HepG2 (cell line): ENCODE data around the gene PRR14. TPM values are rescaled to one million over a fixed set of nuclear protein-coding genes. Genes with fewer than 3 reads are reported as not detected.

Experiments
- ATRX ChIP-seq: sonication (generic); formaldehyde crosslinking; IDR thresholded peaks from 2 replicates; pipeline ENCODE4 v1.4.0; 2020; ENCODE audit warnings: missing genetic modification reagents, borderline replicate concordance
- ETV5 ChIP-seq: IDR thresholded peaks from 2 replicates; pipeline ENCODE4 v1.6.1; 2018; ENCODE audit warnings: missing biosample characterization, missing genetic modification reagents, inconsistent platforms, borderline replicate concordance
- ONECUT2 ChIP-seq: sonication (generic); formaldehyde crosslinking; IDR thresholded peaks from 2 replicates; pipeline ENCODE4 v1.4.0; 2020; ENCODE audit warnings: missing genetic modification reagents
- SKI ChIP-seq: fragments of 450-650 bp; IDR thresholded peaks from one replicate; pipeline ENCODE4 v1.6.1; 2018; ENCODE audit warnings: mild to moderate bottlenecking; ENCODE audit not compliant: partially characterized antibody
- SMC3 ChIP-seq: IDR thresholded peaks from 2 replicates; pipeline ENCODE4 v1.6.1; 2011; ENCODE audit warnings: low read length, improper control_type of control experiment
- SP5 ChIP-seq: IDR thresholded peaks from 2 replicates; pipeline ENCODE4 v1.6.1; 2016; ENCODE audit warnings: low read depth, borderline replicate concordance
- SPEN ChIP-seq: sonication (generic); formaldehyde crosslinking; IDR thresholded peaks from 2 replicates; pipeline ENCODE4 v1.5.1; 2020; ENCODE audit warnings: low read depth, mild to moderate bottlenecking, missing genetic modification reagents
- ZNF282 ChIP-seq: fragments of 450-650 bp; IDR thresholded peaks from 2 replicates; pipeline ENCODE4 v1.6.1; 2018; ENCODE audit not compliant: partially characterized antibody
- ZNF451 ChIP-seq: sonication (generic); formaldehyde crosslinking; IDR thresholded peaks from 2 replicates; pipeline ENCODE4 v1.5.0; 2020; ENCODE audit warnings: mild to moderate bottlenecking, missing genetic modification reagents
- ZNF564 ChIP-seq: sonication (generic); formaldehyde crosslinking; IDR thresholded peaks from 2 replicates; pipeline ENCODE4 v1.8.1; 2023; ENCODE audit warnings: mild to moderate bottlenecking, missing genetic modification reagents
- ZNF572 ChIP-seq: sonication (generic); formaldehyde crosslinking; IDR thresholded peaks from 2 replicates; pipeline ENCODE4 v1.5.1; 2020; ENCODE audit warnings: mild to moderate bottlenecking, missing genetic modification reagents
- ZSCAN21 ChIP-seq: sonication (generic); formaldehyde crosslinking; IDR thresholded peaks from 2 replicates; pipeline ENCODE4 v1.8.0; 2022; ENCODE audit warnings: mild to moderate bottlenecking, missing genetic modification reagents, moderate library complexity, borderline replicate concordance
- polyA plus RNA-seq, 8 experiments: library from polyadenylated mRNA; depleted of rRNA in 3 of 8; stranded (reverse) in 7 of 8; unstranded in 1 of 8; fragments of >200 nt; fragmentation: Illumina TruSeq in 4 of 8; extraction: Trizol in 4 of 8; gene quantifications; 2 replicates each; pipeline versions ENCODE4 v1.2.1 to v1.2.3, GENCODE V29; 2011 to 2016; ENCODE audit warnings: low read depth in 4 of 8, missing spikeins in 1 of 8, mixed read lengths in 1 of 8; ENCODE audit not compliant: insufficient read depth in 1 of 8
- total RNA-seq, 5 experiments: library from RNA; depleted of rRNA; stranded (reverse); fragments of >200 nt; fragmentation: Illumina TruSeq; extraction: Trizol; gene quantifications; 2 replicates each; pipeline ENCODE4 v1.2.3, GENCODE V29; 2016; ENCODE audit warnings: low read depth in 1 of 5
- TF ChIP-seq, protein P1 (sequence below): sonication (generic); formaldehyde crosslinking; conservative IDR thresholded peaks from 2 replicates; pipeline ENCODE4 v1.4.0; 2020; ENCODE audit warnings: missing genetic modification reagents
- TF ChIP-seq, protein P2 (sequence below): sonication (generic); formaldehyde crosslinking; IDR thresholded peaks from 2 replicates; pipeline ENCODE4 v1.4.0; 2020; ENCODE audit warnings: mild to moderate bottlenecking, missing genetic modification reagents
- TF ChIP-seq, protein P3 (sequence below): sonication (generic); formaldehyde crosslinking; IDR thresholded peaks from 2 replicates; pipeline ENCODE4 v1.4.0; 2020; ENCODE audit warnings: mild to moderate bottlenecking, missing genetic modification reagents
- TF ChIP-seq, protein P4 (sequence below): sonication (generic); formaldehyde crosslinking; IDR thresholded peaks from 2 replicates; pipeline ENCODE4 v1.4.0; 2020; ENCODE audit warnings: missing genetic modification reagents, borderline replicate concordance

PRR14 gene
- total and polyA plus RNA-seq, 2 of the 13 experiments (the other 11 are each of a cell fraction or from before 2014, with no cell fraction given), result 8.4 to 11.0 TPM

DNA sequence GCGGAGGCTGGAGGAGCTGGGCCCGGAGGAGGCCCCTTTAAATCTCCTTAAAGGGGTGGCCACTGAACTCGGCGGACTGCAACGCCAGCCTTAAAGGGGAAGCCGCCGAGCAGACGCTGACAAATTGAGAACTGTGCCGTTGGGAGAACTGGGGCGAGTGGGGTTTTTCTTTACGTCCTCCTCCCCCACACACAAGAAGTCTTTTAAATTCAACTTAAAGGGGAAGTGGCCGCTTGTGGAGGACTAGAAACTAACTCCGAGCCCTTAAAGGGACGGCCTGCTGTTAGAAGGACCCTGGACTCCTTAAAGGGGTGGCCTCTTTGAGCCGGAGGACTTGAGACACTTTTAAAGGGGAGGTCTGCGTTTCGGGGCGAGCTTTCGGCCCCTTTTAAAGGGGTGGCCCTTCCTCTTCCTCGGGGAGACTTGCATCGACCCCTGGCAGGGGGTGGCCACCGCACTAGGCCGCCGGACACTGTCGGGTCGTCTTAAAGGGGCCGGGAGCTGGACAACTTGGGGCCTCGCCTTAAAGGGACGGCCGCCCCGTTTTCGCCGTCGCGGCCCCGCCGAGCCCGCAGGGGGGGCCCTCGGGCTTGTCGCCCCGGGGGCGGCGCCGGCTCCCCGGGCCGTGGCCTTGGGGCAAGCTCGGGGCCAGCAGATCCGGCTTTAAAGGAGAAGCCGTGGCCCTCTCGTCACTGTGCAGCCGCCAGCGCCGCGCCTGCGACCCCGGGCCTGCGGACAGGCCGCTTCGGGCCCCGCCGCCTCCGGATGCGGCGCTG, 8.2 kb downstream of the PRR14 start (continued):
- TF ChIP-seq, protein P1, sequence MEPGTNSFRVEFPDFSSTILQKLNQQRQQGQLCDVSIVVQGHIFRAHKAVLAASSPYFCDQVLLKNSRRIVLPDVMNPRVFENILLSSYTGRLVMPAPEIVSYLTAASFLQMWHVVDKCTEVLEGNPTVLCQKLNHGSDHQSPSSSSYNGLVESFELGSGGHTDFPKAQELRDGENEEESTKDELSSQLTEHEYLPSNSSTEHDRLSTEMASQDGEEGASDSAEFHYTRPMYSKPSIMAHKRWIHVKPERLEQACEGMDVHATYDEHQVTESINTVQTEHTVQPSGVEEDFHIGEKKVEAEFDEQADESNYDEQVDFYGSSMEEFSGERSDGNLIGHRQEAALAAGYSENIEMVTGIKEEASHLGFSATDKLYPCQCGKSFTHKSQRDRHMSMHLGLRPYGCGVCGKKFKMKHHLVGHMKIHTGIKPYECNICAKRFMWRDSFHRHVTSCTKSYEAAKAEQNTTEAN (CRISPR knock-in tag), result no peak; the same call in 1 of the 2 replicates
- no peak for TF ChIP-seq ZNF572
- 0 out of 2 replicates have a peak, but pooled peaks have one; percentile 9 for TF ChIP-seq SP5 (CRISPR knock-in tag)
- TF ChIP-seq SKI, result peak; percentile 61
- TF ChIP-seq SPEN (CRISPR knock-in tag), result no peak; the same call in 1 of the 2 replicates
- no peak for TF ChIP-seq ZSCAN21
- TF ChIP-seq ONECUT2 (CRISPR knock-in tag), result 0 out of 2 replicates have a peak, but pooled peaks have one; percentile 42
- no peak for TF ChIP-seq ETV5
- TF ChIP-seq ZNF282, result no peak
- no peak for TF ChIP-seq ZNF564 (CRISPR knock-in tag)
- TF ChIP-seq ZNF451, result no peak
- TF ChIP-seq, protein P2, sequence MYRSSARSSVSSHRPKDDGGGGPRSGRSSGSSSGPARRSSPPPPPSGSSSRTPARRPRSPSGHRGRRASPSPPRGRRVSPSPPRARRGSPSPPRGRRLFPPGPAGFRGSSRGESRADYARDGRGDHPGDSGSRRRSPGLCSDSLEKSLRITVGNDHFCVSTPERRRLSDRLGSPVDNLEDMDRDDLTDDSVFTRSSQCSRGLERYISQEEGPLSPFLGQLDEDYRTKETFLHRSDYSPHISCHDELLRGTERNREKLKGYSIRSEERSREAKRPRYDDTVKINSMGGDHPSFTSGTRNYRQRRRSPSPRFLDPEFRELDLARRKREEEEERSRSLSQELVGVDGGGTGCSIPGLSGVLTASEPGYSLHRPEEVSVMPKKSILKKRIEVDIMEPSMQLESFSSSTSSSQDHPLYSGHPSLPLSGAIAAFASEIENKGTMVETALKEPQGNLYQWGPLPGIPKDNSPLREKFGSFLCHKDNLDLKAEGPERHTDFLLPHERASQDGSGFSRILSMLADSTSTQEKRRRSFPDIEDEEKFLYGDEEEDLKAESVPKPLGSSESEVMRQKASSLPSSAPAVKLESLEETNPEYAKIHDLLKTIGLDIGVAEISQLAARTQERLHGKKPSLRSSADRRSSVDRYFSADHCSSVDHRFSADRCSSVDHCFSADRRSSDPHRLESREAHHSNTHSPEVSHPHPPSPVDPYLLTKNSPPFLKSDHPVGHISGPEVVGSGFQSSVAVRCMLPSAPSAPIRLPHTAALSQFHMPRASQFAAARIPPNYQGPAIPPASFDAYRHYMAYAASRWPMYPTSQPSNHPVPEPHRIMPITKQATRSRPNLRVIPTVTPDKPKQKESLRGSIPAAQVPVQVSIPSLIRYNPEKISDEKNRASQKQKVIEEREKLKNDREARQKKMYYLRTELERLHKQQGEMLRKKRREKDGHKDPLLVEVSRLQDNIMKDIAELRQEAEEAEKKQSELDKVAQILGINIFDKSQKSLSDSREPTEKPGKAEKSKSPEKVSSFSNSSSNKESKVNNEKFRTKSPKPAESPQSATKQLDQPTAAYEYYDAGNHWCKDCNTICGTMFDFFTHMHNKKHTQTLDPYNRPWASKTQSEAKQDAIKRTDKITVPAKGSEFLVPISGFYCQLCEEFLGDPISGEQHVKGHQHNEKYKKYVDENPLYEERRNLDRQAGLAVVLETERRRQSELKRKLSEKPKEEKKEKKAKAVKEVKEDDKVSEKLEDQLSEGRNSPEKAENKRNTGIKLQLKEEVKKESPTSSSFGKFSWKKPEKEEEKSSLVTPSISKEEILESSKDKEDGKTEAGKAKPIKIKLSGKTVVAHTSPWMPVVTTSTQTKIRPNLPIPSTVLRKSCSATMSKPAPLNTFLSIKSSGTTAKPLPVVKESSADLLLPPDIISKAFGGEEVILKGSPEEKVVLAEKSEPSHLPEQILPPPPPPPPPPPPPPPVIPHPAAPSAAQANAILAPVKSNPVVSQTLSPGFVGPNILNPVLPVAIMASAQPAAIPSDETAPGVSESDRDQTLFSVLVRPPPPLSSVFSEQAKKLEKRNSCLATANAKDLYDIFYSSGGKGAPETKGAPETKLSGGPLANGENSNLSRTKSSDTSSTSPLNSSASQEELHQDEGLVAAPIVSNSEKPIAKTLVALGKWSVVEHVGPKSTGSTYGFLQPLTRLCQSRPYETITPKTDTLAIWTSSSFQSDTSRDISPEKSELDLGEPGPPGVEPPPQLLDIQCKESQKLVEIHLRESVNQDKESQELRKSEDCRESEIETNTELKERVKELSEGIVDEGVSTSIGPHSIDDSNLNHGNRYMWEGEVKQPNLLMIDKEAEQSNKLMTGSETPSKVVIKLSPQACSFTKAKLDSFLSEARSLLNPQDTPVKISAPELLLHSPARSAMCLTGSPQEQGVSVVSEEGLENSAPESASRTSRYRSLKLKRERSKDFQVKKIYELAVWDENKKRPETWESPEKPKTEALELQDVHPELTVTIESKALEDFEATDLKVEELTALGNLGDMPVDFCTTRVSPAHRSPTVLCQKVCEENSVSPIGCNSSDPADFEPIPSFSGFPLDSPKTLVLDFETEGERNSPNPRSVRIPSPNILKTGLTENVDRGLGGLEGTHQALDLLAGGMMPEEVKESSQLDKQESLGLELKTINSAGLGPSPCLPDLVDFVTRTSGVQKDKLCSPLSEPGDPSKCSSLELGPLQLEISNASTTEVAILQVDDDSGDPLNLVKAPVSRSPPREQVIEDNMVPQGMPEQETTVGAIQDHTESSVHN (CRISPR knock-in tag), result no peak
- no peak for TF ChIP-seq SMC3
- TF ChIP-seq ATRX (CRISPR knock-in tag), result no peak
- TF ChIP-seq, protein P3, sequence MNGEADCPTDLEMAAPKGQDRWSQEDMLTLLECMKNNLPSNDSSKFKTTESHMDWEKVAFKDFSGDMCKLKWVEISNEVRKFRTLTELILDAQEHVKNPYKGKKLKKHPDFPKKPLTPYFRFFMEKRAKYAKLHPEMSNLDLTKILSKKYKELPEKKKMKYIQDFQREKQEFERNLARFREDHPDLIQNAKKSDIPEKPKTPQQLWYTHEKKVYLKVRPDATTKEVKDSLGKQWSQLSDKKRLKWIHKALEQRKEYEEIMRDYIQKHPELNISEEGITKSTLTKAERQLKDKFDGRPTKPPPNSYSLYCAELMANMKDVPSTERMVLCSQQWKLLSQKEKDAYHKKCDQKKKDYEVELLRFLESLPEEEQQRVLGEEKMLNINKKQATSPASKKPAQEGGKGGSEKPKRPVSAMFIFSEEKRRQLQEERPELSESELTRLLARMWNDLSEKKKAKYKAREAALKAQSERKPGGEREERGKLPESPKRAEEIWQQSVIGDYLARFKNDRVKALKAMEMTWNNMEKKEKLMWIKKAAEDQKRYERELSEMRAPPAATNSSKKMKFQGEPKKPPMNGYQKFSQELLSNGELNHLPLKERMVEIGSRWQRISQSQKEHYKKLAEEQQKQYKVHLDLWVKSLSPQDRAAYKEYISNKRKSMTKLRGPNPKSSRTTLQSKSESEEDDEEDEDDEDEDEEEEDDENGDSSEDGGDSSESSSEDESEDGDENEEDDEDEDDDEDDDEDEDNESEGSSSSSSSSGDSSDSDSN (CRISPR knock-in tag), result peak; percentile 11; the same call in 1 of the 2 replicates
- TF ChIP-seq, protein P4, sequence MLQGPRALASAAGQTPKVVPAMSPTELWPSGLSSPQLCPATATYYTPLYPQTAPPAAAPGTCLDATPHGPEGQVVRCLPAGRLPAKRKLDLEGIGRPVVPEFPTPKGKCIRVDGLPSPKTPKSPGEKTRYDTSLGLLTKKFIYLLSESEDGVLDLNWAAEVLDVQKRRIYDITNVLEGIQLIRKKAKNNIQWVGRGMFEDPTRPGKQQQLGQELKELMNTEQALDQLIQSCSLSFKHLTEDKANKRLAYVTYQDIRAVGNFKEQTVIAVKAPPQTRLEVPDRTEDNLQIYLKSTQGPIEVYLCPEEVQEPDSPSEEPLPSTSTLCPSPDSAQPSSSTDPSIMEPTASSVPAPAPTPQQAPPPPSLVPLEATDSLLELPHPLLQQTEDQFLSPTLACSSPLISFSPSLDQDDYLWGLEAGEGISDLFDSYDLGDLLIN (CRISPR knock-in tag), result no peak
